ENCODE results near the gene MAN1C1. TPM values are rescaled to one million over a fixed set of nuclear protein-coding genes. Genes with fewer than 3 reads are reported as not detected.

MAN1C1 gene
- total RNA-seq, 1 experiment from 2014 or later, result 16.8 TPM

DNA sequence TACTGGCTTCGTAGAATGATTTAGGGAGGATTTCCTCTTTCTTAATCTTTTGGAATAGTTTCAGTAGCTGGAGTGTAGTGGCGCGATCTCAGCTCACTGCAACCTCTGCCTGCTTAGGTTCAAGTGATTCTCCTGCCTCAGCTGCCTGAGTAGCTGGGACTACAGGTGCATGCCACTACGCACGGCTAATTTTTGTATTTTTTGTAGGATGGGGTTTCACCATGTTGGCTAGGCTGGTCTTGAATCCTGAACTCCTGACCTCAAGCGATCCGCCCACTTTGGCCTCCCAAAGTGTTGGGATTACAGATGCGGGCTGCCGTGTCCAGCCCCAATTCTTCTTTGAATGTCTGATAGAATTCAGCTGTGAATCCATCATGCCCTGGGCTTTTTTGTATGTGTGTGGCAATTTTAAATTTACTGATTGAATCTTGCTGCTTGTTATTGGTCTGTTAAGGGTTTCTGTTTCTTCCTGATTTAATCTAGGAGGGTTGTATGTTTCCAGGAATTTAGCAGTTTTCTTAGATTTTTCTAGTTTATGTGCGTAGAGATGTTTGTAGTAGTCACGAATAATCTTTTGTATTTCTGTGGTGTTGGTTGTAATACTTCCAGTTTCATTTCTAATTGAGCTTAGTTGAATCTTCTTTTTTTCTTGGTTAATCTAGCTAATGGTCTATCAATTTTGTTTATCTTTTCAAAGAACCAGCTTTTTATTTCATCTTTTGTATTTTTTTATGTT, 15.3 kb downstream of the MAN1C1 start:
- TF ChIP-seq FOXP1 (CRISPR knock-in tag; IDR thresholded peaks at IDR 0.05; ENCODE audit: borderline replicate concordance) (no peak), RELA (CRISPR knock-in tag; IDR thresholded peaks at IDR 0.05; ENCODE audit: borderline replicate concordance) (no peak), IRF2 (CRISPR knock-in tag; IDR thresholded peaks at IDR 0.05; ENCODE audit: borderline replicate concordance, low read depth) (no peak), JAZF1 (CRISPR knock-in tag; IDR thresholded peaks at IDR 0.05) (no peak), RORB (CRISPR knock-in tag; IDR thresholded peaks at IDR 0.05) (no peak), ATF1 (CRISPR knock-in tag; IDR thresholded peaks at IDR 0.05) (no peak)
- TF ChIP-seq, protein P1, sequence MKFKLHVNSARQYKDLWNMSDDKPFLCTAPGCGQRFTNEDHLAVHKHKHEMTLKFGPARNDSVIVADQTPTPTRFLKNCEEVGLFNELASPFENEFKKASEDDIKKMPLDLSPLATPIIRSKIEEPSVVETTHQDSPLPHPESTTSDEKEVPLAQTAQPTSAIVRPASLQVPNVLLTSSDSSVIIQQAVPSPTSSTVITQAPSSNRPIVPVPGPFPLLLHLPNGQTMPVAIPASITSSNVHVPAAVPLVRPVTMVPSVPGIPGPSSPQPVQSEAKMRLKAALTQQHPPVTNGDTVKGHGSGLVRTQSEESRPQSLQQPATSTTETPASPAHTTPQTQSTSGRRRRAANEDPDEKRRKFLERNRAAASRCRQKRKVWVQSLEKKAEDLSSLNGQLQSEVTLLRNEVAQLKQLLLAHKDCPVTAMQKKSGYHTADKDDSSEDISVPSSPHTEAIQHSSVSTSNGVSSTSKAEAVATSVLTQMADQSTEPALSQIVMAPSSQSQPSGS (CRISPR knock-in tag; IDR thresholded peaks at IDR 0.05; ENCODE audit: borderline replicate concordance, low read depth), result no peak
- TF ChIP-seq, protein P2, sequence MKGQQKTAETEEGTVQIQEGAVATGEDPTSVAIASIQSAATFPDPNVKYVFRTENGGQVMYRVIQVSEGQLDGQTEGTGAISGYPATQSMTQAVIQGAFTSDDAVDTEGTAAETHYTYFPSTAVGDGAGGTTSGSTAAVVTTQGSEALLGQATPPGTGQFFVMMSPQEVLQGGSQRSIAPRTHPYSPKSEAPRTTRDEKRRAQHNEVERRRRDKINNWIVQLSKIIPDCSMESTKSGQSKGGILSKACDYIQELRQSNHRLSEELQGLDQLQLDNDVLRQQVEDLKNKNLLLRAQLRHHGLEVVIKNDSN (CRISPR knock-in tag; IDR thresholded peaks at IDR 0.05), result no peak
- TF ChIP-seq, protein P3, sequence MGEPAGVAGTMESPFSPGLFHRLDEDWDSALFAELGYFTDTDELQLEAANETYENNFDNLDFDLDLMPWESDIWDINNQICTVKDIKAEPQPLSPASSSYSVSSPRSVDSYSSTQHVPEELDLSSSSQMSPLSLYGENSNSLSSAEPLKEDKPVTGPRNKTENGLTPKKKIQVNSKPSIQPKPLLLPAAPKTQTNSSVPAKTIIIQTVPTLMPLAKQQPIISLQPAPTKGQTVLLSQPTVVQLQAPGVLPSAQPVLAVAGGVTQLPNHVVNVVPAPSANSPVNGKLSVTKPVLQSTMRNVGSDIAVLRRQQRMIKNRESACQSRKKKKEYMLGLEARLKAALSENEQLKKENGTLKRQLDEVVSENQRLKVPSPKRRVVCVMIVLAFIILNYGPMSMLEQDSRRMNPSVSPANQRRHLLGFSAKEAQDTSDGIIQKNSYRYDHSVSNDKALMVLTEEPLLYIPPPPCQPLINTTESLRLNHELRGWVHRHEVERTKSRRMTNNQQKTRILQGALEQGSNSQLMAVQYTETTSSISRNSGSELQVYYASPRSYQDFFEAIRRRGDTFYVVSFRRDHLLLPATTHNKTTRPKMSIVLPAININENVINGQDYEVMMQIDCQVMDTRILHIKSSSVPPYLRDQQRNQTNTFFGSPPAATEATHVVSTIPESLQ (CRISPR knock-in tag; IDR thresholded peaks at IDR 0.05), result no peak
- TF ChIP-seq, protein P4, sequence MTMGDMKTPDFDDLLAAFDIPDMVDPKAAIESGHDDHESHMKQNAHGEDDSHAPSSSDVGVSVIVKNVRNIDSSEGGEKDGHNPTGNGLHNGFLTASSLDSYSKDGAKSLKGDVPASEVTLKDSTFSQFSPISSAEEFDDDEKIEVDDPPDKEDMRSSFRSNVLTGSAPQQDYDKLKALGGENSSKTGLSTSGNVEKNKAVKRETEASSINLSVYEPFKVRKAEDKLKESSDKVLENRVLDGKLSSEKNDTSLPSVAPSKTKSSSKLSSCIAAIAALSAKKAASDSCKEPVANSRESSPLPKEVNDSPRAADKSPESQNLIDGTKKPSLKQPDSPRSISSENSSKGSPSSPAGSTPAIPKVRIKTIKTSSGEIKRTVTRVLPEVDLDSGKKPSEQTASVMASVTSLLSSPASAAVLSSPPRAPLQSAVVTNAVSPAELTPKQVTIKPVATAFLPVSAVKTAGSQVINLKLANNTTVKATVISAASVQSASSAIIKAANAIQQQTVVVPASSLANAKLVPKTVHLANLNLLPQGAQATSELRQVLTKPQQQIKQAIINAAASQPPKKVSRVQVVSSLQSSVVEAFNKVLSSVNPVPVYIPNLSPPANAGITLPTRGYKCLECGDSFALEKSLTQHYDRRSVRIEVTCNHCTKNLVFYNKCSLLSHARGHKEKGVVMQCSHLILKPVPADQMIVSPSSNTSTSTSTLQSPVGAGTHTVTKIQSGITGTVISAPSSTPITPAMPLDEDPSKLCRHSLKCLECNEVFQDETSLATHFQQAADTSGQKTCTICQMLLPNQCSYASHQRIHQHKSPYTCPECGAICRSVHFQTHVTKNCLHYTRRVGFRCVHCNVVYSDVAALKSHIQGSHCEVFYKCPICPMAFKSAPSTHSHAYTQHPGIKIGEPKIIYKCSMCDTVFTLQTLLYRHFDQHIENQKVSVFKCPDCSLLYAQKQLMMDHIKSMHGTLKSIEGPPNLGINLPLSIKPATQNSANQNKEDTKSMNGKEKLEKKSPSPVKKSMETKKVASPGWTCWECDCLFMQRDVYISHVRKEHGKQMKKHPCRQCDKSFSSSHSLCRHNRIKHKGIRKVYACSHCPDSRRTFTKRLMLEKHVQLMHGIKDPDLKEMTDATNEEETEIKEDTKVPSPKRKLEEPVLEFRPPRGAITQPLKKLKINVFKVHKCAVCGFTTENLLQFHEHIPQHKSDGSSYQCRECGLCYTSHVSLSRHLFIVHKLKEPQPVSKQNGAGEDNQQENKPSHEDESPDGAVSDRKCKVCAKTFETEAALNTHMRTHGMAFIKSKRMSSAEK (CRISPR knock-in tag; IDR thresholded peaks at IDR 0.05; ENCODE audit: borderline replicate concordance), result no peak
- TF ChIP-seq, protein P5, sequence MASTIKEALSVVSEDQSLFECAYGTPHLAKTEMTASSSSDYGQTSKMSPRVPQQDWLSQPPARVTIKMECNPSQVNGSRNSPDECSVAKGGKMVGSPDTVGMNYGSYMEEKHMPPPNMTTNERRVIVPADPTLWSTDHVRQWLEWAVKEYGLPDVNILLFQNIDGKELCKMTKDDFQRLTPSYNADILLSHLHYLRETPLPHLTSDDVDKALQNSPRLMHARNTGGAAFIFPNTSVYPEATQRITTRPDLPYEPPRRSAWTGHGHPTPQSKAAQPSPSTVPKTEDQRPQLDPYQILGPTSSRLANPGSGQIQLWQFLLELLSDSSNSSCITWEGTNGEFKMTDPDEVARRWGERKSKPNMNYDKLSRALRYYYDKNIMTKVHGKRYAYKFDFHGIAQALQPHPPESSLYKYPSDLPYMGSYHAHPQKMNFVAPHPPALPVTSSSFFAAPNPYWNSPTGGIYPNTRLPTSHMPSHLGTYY (CRISPR knock-in tag; IDR thresholded peaks at IDR 0.05), result no peak
- TF ChIP-seq, protein P6, sequence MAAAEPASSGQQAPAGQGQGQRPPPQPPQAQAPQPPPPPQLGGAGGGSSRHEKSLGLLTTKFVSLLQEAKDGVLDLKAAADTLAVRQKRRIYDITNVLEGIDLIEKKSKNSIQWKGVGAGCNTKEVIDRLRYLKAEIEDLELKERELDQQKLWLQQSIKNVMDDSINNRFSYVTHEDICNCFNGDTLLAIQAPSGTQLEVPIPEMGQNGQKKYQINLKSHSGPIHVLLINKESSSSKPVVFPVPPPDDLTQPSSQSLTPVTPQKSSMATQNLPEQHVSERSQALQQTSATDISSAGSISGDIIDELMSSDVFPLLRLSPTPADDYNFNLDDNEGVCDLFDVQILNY (CRISPR knock-in tag; IDR thresholded peaks at IDR 0.05), result no peak
- TF ChIP-seq, protein P7, sequence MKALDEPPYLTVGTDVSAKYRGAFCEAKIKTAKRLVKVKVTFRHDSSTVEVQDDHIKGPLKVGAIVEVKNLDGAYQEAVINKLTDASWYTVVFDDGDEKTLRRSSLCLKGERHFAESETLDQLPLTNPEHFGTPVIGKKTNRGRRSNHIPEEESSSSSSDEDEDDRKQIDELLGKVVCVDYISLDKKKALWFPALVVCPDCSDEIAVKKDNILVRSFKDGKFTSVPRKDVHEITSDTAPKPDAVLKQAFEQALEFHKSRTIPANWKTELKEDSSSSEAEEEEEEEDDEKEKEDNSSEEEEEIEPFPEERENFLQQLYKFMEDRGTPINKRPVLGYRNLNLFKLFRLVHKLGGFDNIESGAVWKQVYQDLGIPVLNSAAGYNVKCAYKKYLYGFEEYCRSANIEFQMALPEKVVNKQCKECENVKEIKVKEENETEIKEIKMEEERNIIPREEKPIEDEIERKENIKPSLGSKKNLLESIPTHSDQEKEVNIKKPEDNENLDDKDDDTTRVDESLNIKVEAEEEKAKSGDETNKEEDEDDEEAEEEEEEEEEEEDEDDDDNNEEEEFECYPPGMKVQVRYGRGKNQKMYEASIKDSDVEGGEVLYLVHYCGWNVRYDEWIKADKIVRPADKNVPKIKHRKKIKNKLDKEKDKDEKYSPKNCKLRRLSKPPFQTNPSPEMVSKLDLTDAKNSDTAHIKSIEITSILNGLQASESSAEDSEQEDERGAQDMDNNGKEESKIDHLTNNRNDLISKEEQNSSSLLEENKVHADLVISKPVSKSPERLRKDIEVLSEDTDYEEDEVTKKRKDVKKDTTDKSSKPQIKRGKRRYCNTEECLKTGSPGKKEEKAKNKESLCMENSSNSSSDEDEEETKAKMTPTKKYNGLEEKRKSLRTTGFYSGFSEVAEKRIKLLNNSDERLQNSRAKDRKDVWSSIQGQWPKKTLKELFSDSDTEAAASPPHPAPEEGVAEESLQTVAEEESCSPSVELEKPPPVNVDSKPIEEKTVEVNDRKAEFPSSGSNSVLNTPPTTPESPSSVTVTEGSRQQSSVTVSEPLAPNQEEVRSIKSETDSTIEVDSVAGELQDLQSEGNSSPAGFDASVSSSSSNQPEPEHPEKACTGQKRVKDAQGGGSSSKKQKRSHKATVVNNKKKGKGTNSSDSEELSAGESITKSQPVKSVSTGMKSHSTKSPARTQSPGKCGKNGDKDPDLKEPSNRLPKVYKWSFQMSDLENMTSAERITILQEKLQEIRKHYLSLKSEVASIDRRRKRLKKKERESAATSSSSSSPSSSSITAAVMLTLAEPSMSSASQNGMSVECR (CRISPR knock-in tag; IDR thresholded peaks at IDR 0.05; ENCODE audit: borderline replicate concordance), result no peak
- Mint-ChIP-seq H3K27ac (no peak overlapping the region), H3K4me1 (no peaks in the 10 kb centered on the region), H3K4me3 (no peak overlapping the region), H3K36me3 (peaks cover 15% of the 10 kb centered on the region), H3K27me3 (ENCODE audit: low read depth) (no peaks in the 10 kb centered on the region; the same call in 1 of the 2 replicates), H3K9me3 (peaks cover 28% of the 10 kb centered on the region)
- ChIA-PET POLR2A (no interaction called here), CTCF (interaction anchor here (0.9 to 1.5 kb wide), 3 partner anchors 13 to 166 kb away, joined by 3 to 5 read pairs (median 3); no protein-coding TSS in a partner anchor)
- ATAC-seq (no peak), DNase-seq (ENCODE audit: low spot score) (no peak)

Data from WTC11 (cell line).